Endothelial cell (in vitro differentiated cells): ENCODE measurements around the gene TOMT. TPM values are rescaled to one million over a fixed set of nuclear protein-coding genes. Genes with fewer than 3 reads are reported as not detected.

Experiments used
- DNase-seq: peaks from one replicate; pipeline ENCODE4 v3.0.0; 2021; ENCODE audit warnings: low spot score
- H3K27ac Mint-ChIP-seq: one replicate; pipeline ENCODE4 v1.8.0; 2021; ENCODE audit warnings: mixed read lengths, inconsistent platforms; ENCODE audit not compliant: unreplicated experiment
- H3K27me3 Mint-ChIP-seq: one replicate; pipeline ENCODE4 v1.8.0; 2021; ENCODE audit warnings: mild to moderate bottlenecking, moderate library complexity, mixed read lengths, inconsistent platforms; ENCODE audit not compliant: unreplicated experiment
- H3K36me3 Mint-ChIP-seq: one replicate; pipeline ENCODE4 v1.8.0; 2021; ENCODE audit warnings: mild to moderate bottlenecking, low read depth, mixed read lengths, inconsistent platforms; ENCODE audit not compliant: unreplicated experiment
- H3K4me1 Mint-ChIP-seq: one replicate; pipeline ENCODE4 v1.8.0; 2021; ENCODE audit warnings: mild to moderate bottlenecking, mixed read lengths, inconsistent platforms; ENCODE audit not compliant: unreplicated experiment
- H3K4me3 Mint-ChIP-seq: one replicate; pipeline ENCODE4 v1.8.0; 2021; ENCODE audit warnings: mild to moderate bottlenecking, mixed read lengths, inconsistent platforms; ENCODE audit not compliant: unreplicated experiment
- H3K9me3 Mint-ChIP-seq: one replicate; pipeline ENCODE4 v1.8.0; 2021; ENCODE audit warnings: mixed read lengths, inconsistent platforms; ENCODE audit not compliant: unreplicated experiment
- total RNA-seq: library from RNA; stranded (reverse); fragmentation: NEBNext Ultra II Directional; extraction: Animal tissue kit (Norgen Biotek cat#: 25700); gene quantifications from one replicate; pipeline ENCODE4 v1.2.1, GENCODE V29; 2021; ENCODE audit not compliant: unreplicated experiment
- TF ChIP-seq, protein P1 (sequence below): fragments of 200-600 bp; sonication (generic); IDR thresholded peaks from one replicate; pipeline ENCODE4 v1.5.0; 2021; ENCODE audit warnings: antibody characterized with exemption; ENCODE audit not compliant: unreplicated experiment

Gene TOMT
- total RNA-seq, 1 donor from 2014 or later = not detected

DNA sequence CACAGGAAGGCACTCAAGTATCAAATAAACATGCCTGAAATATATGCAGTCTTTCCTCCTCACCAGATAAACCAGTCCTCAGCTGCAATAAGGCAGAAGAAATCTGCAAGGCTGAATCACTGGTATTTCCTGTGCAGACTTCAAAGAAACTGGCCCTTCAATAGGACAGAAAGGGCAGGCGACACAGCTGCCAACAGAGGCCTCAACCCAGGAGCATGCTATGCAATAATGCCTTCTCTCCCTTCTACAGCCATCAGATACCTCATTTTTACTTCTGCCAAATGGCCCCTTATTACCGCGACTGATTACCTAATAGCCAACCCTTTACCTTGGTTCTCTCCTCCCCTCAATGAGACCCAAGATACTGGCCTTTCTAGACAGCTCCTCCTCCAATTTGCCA, 33.4 kb upstream of the TOMT start:
- Mint-ChIP-seq H3K9me3 (no peaks in the 10 kb centered on the region), H3K4me3 (no peak overlapping the region), H3K27me3 (peaks cover 5% of the 10 kb centered on the region), H3K27ac (peak overlapping the region; percentile 81), H3K4me1 (peaks cover 47% of the 10 kb centered on the region), H3K36me3 (peaks cover 5% of the 10 kb centered on the region)
- TF ChIP-seq, protein P1, sequence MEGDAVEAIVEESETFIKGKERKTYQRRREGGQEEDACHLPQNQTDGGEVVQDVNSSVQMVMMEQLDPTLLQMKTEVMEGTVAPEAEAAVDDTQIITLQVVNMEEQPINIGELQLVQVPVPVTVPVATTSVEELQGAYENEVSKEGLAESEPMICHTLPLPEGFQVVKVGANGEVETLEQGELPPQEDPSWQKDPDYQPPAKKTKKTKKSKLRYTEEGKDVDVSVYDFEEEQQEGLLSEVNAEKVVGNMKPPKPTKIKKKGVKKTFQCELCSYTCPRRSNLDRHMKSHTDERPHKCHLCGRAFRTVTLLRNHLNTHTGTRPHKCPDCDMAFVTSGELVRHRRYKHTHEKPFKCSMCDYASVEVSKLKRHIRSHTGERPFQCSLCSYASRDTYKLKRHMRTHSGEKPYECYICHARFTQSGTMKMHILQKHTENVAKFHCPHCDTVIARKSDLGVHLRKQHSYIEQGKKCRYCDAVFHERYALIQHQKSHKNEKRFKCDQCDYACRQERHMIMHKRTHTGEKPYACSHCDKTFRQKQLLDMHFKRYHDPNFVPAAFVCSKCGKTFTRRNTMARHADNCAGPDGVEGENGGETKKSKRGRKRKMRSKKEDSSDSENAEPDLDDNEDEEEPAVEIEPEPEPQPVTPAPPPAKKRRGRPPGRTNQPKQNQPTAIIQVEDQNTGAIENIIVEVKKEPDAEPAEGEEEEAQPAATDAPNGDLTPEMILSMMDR = no peak
- no peak for DNase-seq

- Mint-ChIP-seq H3K27ac (no peak overlapping the region), H3K4me1 (peaks cover 35% of the 10 kb centered on the region), H3K36me3 (no peaks in the 10 kb centered on the region), H3K27me3 (peaks cover 7% of the 10 kb centered on the region), H3K9me3 (no peaks in the 10 kb centered on the region), H3K4me3 (no peak overlapping the region)
- DNase-seq = no peak
- TF ChIP-seq, protein P1 = no peak
Measured at GRCh38 chr11:72075109-72075508, 30.6 kb upstream of the TOMT start.

DNA sequence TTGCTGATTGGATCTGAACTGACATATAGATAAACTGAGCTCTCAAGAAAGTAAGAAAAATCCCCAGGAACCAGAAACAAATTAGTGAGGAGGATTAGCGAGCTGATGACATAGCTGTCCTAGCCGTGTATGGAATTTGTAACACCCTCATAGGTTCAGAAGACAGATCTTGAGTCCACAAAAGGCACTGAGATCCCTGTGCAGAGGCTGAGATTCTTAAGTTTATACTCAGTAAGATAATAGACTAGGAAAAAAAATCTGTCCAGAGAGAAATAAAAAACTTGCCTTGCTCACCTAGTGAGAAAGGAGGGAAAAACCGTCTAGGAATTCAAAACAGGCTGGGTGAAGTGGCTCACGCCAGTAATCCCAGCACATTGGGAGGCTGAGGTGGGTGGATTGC, 30.0 kb upstream of the TOMT start:
- TF ChIP-seq, protein P1 = no peak
- H3K9me3 Mint-ChIP-seq = no peaks in the 10 kb centered on the region
- no peak overlapping the region for H3K4me3 Mint-ChIP-seq
- peaks cover 2% of the 10 kb centered on the region for H3K36me3 Mint-ChIP-seq
- DNase-seq = no peak
- peaks cover 33% of the 10 kb centered on the region for H3K4me1 Mint-ChIP-seq
- peaks cover 4% of the 10 kb centered on the region for H3K27me3 Mint-ChIP-seq
- peak overlapping the region; percentile 68 for H3K27ac Mint-ChIP-seq

GRCh38 chr11:72078477-72078876, 27.2 kb upstream of the TOMT start:
- H3K27me3 Mint-ChIP-seq = peaks cover 8% of the 10 kb centered on the region
- H3K27ac Mint-ChIP-seq = peak overlapping the region; percentile 87
- DNase-seq = no peak

GRCh38 chr11:72079819-72080325, 25.9 kb upstream of the TOMT start:
- peaks cover 4% of the 10 kb centered on the region for H3K36me3 Mint-ChIP-seq
- DNase-seq = no peak
- H3K4me3 Mint-ChIP-seq = peak overlapping the region; percentile 96
- H3K27ac Mint-ChIP-seq = peak overlapping the region; percentile 100
- TF ChIP-seq, protein P1 = no peak
- peaks cover 31% of the 10 kb centered on the region for H3K4me1 Mint-ChIP-seq
- H3K9me3 Mint-ChIP-seq = no peaks in the 10 kb centered on the region
- H3K27me3 Mint-ChIP-seq = peaks cover 8% of the 10 kb centered on the region

More at GRCh38 chr11:72078477-72078876, 27.2 kb upstream of the TOMT start:
- no peaks in the 10 kb centered on the region for H3K9me3 Mint-ChIP-seq
- peaks cover 34% of the 10 kb centered on the region for H3K4me1 Mint-ChIP-seq
- peak overlapping the region; percentile 78 for H3K4me3 Mint-ChIP-seq
- H3K36me3 Mint-ChIP-seq = peaks cover 4% of the 10 kb centered on the region
- TF ChIP-seq, protein P1 = no peak
